Panc1 (cell line): ENCODE results near the gene CRELD2.

Source experiments
- CTCF ChIP-seq: fragments of 450-650 bp; IDR thresholded peaks from 2 replicates; pipeline ENCODE4 v1.5.1; 2017; ENCODE audit warnings: mild to moderate bottlenecking
- TCF7L2 ChIP-seq: IDR thresholded peaks from 2 replicates; pipeline ENCODE4 v1.6.1; 2011; ENCODE audit warnings: mild to moderate bottlenecking, low read depth, low read length, inconsistent platforms

- TF ChIP-seq CTCF = no peak
- no peak for TF ChIP-seq TCF7L2
Observed at GRCh38 chr22:49941507-49942316, 23.3 kb downstream of the CRELD2 start.
